ENCODE results near the gene CFI.

GRCh38 chr4:109751852-109752251, 49.9 kb downstream of the CFI start:
- no peak for TF ChIP-seq POLR2AphosphoS5 (IDR thresholded peaks at IDR 0.05; ENCODE audit: low read depth, low read length)
- no peak for TF ChIP-seq TAF1 (IDR thresholded peaks at IDR 0.05; ENCODE audit: borderline replicate concordance, low read depth, low read length)

Data from GM12892 (cell line).